ENCODE data around the gene BPTF.
"Not testable (repeated sequence)": the region's sequence is repeated elsewhere in the genome, so short reads cannot be mapped to it uniquely, and the experiment has no call there.

The BPTF gene

GRCh38 chr17:67931227-67931626 lies 105.9 kb downstream of the BPTF start:
- TF ChIP-seq CTCF (IDR thresholded peaks at IDR 0.05; ENCODE audit: extremely low read depth, missing control alignments) = no peak
- DNase-seq (ENCODE audit: low spot score) = no peak

- no peak for DNase-seq (ENCODE audit: low spot score)
These were observed 117.5 kb downstream of the BPTF start for GRCh38 chr17:67942810-67943209.

GRCh38 chr17:67944035-67944434 lies 118.7 kb downstream of the BPTF start:
- no peak for DNase-seq (ENCODE audit: low spot score)
- TF ChIP-seq CTCF (IDR thresholded peaks at IDR 0.05; ENCODE audit: extremely low read depth, missing control alignments) = no peak

More at GRCh38 chr17:67942810-67943209, 117.5 kb downstream of the BPTF start:
- no peak for TF ChIP-seq CTCF (IDR thresholded peaks at IDR 0.05; ENCODE audit: extremely low read depth, missing control alignments)

GRCh38 chr17:67946513-67946912 lies 121.2 kb downstream of the BPTF start:
- TF ChIP-seq CTCF (IDR thresholded peaks at IDR 0.05; ENCODE audit: extremely low read depth, missing control alignments) = no peak
- no peak for DNase-seq (ENCODE audit: low spot score)

GRCh38 chr17:67947325-67947813 lies 122.1 kb downstream of the BPTF start:
- TF ChIP-seq CTCF (IDR thresholded peaks at IDR 0.05; ENCODE audit: extremely low read depth, missing control alignments) = no peak
- DNase-seq (ENCODE audit: low spot score) = no peak

GRCh38 chr17:67950945-67951344 lies 125.6 kb downstream of the BPTF start:
- no peak for TF ChIP-seq CTCF (IDR thresholded peaks at IDR 0.05; ENCODE audit: extremely low read depth, missing control alignments)
- DNase-seq (ENCODE audit: low spot score) = no peak

GRCh38 chr17:67959510-67959909 lies 134.2 kb downstream of the BPTF start:
- no peak for DNase-seq (ENCODE audit: low spot score)

GRCh38 chr17:67960276-67960675 lies 135.0 kb downstream of the BPTF start:
- not testable (repeated sequence) for DNase-seq (ENCODE audit: low spot score)

More at GRCh38 chr17:67959510-67959909, 134.2 kb downstream of the BPTF start:
- no peak for TF ChIP-seq CTCF (IDR thresholded peaks at IDR 0.05; ENCODE audit: extremely low read depth, missing control alignments)

GRCh38 chr17:67962156-67962555 lies 136.9 kb downstream of the BPTF start:
- DNase-seq (ENCODE audit: low spot score) = not testable (repeated sequence)

All from GM20000 (cell line).